GM21526 (cell line): ENCODE results near the gene RANBP1.

Experiments used
- ATAC-seq: cut with Tn5 transposase; IDR thresholded peaks from one replicate; pipeline ENCODE4 v1.9.1; 2021; ENCODE audit warnings: moderate library complexity; ENCODE audit not compliant: unreplicated experiment, low FRiP score

The RANBP1 gene

GRCh38 chr22:20118300-20119020, 2.6 kb downstream of the RANBP1 start:
- no peak for ATAC-seq

DNA sequence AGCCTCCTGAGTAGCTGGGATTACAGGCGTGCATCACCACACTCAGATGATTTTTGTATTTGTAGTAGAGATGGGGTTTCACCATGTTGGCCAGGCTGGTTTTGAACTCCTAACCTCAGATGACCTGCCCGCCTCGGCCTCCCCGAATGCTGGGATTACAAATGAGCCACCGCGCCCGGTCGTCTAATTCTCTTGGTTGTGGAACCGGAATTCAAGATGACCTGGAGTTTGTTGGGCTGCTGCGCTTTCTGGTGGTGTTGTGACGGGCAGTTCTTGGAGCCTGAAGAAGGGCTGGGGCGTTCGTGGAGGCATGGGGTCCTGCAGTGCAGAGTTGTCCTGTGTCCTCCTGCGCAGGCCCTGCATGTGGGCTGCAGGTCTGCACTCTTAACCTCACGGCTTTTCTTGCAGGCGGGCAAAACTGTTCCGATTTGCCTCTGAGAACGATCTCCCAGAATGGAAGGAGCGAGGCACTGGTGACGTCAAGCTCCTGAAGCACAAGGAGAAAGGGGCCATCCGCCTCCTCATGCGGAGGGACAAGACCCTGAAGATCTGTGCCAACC, 6.0 kb downstream of the RANBP1 start:
- ATAC-seq, result no peak

DNA sequence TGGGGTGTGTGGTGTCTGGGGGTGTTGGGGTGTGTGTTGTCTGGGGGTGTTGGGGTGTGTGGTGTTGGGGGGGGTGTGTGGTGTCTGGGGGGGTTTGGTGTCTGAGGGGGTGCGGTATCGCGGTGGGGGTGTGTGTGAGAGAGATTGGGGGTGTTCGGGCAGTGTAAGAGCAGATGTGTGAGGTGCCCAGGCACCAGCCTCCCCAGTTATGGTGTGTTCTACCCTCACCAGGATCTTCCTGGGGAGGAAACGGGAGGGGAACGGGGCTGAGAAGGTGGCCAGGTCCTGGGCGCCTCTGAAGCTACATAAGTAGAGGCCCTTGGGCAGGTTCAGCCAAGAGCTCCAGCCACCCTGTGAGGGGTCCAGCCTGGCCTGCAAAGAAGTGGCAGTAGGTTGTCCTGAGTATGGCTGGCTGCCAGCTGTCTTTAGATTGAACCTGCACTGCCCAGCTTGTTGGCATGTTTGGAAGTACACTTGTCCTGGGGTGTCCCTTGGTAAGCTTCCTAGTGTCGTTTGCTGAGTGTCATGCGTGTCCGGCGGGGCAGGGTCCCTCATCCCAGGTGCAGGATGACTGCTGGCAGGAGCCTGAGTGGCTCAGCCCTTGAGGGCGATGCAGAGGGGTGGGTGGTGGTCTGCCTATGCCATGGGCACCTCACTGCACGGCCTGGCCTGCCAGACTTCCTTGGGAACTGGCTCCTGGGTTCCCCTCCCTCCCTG, 7.6 kb downstream of the RANBP1 start:
- no peak for ATAC-seq

- ATAC-seq, result no peak
Observed at GRCh38 chr22:20124083-20124787, 8.3 kb downstream of the RANBP1 start.

- ATAC-seq, result no peak
Observed at GRCh38 chr22:20125201-20126174, 9.6 kb downstream of the RANBP1 start.

DNA sequence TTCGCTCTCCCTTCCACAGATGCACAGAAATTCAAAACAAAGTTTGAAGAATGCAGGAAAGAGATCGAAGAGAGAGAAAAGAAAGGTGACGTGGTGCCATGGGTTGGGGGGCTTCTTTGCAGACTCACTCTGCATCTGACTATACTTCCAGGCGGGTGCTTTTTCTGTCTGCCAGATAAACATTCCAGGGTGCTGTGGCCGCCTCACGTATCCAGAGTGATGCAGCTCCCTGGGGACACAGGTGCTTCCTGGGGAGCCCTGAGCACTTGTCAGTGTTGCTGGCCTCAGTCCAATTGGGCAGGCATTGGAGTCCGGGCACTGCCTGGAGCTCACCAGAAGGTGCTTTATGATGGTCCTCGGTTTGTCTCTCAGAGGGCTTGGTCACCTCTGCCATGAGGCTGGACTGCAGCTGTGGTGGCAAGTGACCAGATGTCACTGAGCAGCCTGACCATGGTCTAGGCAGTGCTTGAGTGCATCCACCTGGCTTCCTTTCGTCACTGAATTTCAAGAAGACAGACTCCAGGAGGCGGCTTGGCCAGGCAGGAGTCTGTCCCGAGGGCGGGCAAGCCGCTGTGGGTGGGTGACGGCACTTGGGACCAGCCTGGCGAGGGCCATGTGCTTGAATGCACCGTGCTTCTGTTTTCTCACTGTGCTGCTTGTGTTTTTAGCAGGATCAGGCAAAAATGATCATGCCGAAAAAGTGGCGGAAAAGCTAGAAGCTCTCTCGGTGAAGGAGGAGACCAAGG, 10.6 kb downstream of the RANBP1 start:
- no peak for ATAC-seq

DNA sequence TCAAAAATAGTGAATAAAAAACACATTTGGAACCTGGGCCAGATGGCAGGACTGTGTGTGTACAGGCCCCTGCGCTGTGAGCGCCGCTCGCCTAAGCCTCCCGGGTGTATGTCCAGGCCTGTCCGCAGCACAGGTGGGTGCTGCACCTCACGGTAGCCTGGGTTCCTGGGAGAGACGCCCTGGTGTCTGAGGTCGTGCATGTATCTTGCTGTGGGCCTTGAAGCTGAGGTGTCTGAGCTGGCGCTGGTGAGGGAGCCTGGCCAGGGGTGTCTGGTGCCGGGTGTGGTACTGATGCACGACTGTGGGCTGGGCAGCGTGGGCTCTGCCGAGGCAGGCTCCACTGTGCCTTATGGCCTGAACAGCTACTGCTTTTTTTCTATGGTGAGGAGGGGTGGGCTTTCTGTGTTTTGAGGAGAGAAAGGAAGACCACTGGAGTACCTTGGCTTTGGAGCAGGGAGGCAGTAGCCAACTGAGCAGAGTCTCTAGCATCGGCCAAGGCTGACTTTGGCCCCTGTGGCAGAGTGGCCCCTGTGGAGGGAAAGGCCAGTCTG, 11.5 kb downstream of the RANBP1 start:
- ATAC-seq, result no peak

GRCh38 chr22:20127869-20128618, 12.1 kb downstream of the RANBP1 start:
- ATAC-seq, result no peak

GRCh38 chr22:20128619-20128901, 12.7 kb downstream of the RANBP1 start:
- ATAC-seq, result no peak

DNA sequence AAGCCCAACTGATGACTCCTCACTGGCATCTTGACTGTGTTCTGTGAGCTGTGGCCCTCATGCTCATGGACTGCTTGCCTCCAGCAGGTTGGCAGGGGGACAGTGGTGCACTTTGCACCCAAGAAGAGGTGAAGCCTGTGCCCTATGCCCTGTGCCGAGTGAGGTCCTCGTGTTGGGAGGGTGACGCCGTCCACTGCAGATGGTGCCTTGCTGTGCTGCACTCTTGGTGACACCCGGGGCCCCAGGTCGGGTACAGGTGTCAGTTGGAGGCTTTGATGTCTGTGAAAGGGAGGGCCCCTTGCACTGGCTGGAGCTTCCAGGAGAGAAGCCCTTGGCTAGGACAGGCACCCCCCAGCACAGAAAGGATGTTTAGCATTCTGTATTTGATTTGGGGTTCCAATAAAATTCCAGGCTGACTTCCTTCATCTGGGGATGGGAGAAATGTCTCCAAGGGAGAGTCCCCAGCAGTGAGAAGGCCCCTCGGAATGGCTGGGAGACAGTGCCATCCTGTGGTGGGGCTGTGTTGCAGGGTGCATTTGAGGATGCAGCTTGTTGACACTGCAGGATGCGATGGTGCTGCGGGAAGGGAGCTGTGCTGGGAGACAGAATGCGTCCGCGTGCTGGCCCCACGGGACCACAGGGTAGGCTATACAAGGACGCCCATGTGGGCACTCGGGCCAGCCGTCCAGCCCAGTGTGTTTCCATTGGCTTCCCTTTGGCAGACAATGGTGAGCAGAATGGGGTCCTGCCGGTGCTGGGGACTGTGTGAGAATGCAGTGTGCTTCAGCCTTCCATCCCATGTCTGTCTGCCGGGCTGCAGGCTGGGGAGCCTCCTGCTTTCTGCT, 13.2 kb downstream of the RANBP1 start:
- ATAC-seq, result no peak

- no peak for ATAC-seq
Observed at GRCh38 chr22:20129747-20130014, 13.8 kb downstream of the RANBP1 start.

- no peak for ATAC-seq
Observed at GRCh38 chr22:20130319-20130718, 14.4 kb downstream of the RANBP1 start.

DNA sequence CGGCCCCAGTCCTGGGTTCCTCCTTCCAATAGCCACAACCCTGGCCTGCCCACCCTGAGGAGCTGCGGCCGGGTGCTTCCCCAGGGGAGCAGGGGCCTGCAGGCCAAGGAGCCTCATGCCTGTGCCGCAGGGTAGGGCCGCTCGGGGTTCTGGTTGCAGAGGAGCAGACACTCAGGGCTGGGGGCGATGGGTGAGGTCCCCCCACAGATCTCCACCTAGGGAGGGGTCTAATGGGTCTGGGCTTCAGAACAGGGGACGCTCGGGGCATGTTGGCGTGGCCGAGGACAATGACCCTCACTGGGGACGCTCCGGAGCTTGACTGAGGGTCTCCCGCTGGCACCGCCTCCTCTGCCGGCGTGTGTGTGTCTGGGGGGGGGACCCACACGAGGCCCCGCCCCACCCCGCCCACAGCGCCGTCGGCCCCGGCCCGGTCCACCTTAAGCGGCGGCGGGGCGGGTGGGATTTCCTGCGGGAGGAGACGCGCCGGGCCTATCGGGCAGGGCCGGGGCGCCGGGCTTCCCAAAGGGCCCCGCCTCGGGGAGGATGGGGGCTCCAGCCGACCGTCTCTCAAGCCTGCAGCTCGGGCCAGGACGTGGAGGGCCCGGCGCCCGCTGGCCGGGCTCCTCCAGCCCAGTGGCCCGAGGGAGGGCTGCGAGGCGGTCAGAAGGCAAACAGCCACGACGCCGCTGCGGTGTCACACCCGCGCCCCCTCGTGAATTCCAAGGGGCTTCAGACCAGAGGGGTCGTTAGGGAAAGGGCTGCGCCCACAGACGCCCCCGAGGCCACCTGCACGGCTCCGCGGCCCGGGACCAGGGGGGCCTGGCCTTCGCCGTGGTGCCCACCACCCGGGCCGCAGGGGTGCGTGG, 15.1 kb downstream of the RANBP1 start:
- ATAC-seq, result no peak

DNA sequence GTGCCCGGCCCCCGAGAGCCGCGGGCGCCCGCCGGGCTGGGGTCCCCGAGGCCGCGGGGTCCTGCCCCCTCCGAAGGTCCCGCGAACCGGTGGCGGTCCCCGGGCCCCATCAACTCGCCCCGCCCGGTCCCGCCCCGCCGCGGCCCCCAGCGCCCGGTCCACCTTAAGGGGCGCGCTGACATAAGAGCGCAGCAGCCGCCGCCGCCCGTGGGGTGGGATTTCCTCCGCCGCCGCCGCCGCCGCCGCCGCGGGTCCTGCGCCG, 15.6 kb downstream of the RANBP1 start, which contains the start of gene ZDHHC8:
ZDHHC8 (plus strand) TSS at position 208 of the 262 bp plus-strand sequence. CDS start 144 bp downstream, outside the sequence.
- no peak for ATAC-seq

- ATAC-seq, result no peak
Observed at GRCh38 chr22:20131859-20132685, 16.2 kb downstream of the RANBP1 start.

GRCh38 chr22:20132686-20133246, 16.9 kb downstream of the RANBP1 start:
- no peak for ATAC-seq
